ENCODE measurements around the gene MECP2.
"Not testable (repeated sequence)": the region's sequence is repeated elsewhere in the genome, so short reads cannot be mapped to it uniquely, and the experiment has no call there.

Gene MECP2

GRCh38 chrX:154014429-154015380, 82.8 kb downstream of the MECP2 start:
- no peak for DNase-seq

- peak; percentile 26 for DNase-seq
Measured at GRCh38 chrX:154013614-154014360, 83.7 kb downstream of the MECP2 start.

GRCh38 chrX:154013001-154013421, 84.5 kb downstream of the MECP2 start:
- no peak for DNase-seq

- DNase-seq, result no peak
Measured at GRCh38 chrX:154012336-154012991, 85.1 kb downstream of the MECP2 start.

- no peak for DNase-seq
Measured at GRCh38 chrX:154011376-154012335, 85.9 kb downstream of the MECP2 start.

GRCh38 chrX:154010330-154011087, 87.0 kb downstream of the MECP2 start:
- DNase-seq, result no peak

GRCh38 chrX:154008521-154008920, 89.0 kb downstream of the MECP2 start:
- no peak for DNase-seq

- no peak for DNase-seq
Measured at GRCh38 chrX:154006947-154007346, 90.6 kb downstream of the MECP2 start.

GRCh38 chrX:154004315-154004714, 93.2 kb downstream of the MECP2 start:
- no peak for DNase-seq

GRCh38 chrX:154002215-154002719, 95.2 kb downstream of the MECP2 start:
- no peak for DNase-seq

GRCh38 chrX:154000051-154000450, 97.5 kb downstream of the MECP2 start:
- no peak for DNase-seq

- DNase-seq, result no peak
Measured at GRCh38 chrX:153999359-154000037, 98.0 kb downstream of the MECP2 start.

GRCh38 chrX:153995504-153995903, 102.0 kb downstream of the MECP2 start:
- no peak for DNase-seq

- not testable (repeated sequence) for DNase-seq
Measured at GRCh38 chrX:153994398-153994797, 103.1 kb downstream of the MECP2 start.

- no peak for DNase-seq
Measured at GRCh38 chrX:153993978-153994377, 103.5 kb downstream of the MECP2 start.

GRCh38 chrX:153993079-153993478, 104.4 kb downstream of the MECP2 start:
- DNase-seq, result no peak

- DNase-seq, result no peak
Measured at GRCh38 chrX:153992180-153992579, 105.3 kb downstream of the MECP2 start.

GRCh38 chrX:153991013-153991580, 106.4 kb downstream of the MECP2 start:
- DNase-seq, result no peak

GRCh38 chrX:153989973-153990655, 107.4 kb downstream of the MECP2 start:
- no peak for DNase-seq

- no peak for DNase-seq
Measured at GRCh38 chrX:153988493-153988892, 109.0 kb downstream of the MECP2 start.

Data from activated CD4-positive, alpha-beta T cell treated with anti-CD3 and anti-CD28 coated beads for 1 hour (primary cell).